DOHH2 (cell line): ENCODE data around the gene PDE1C.

Experiments used
- CTCF ChIP-seq: fragments of 200-600 bp; sonication (generic); IDR thresholded peaks from one replicate; pipeline ENCODE4 v1.5.1; 2014; ENCODE audit warnings: antibody characterized with exemption, mild to moderate bottlenecking, low read depth, low read length; ENCODE audit not compliant: poor library complexity, severe bottlenecking
- EZH2phosphoT487 ChIP-seq: fragments of 200-600 bp; sonication (generic); IDR thresholded peaks from 2 replicates; pipeline ENCODE4 v1.6.1; 2017; ENCODE audit warnings: borderline replicate concordance, mild to moderate bottlenecking, antibody characterized with exemption, low read length, moderate library complexity, mixed read lengths

GRCh38 chr7:31962246-31962645, 108.0 kb downstream of the PDE1C start:
- TF ChIP-seq EZH2phosphoT487 (no peak), CTCF (no peak)
